Measurements from ENCODE around the gene SLC4A1. TPM values are rescaled to one million over a fixed set of nuclear protein-coding genes. Genes with fewer than 3 reads are reported as not detected.

The SLC4A1 gene
- total and polyA plus RNA-seq, 8 donors = 0.58 to 22.7 (median 10.4) TPM

DNA sequence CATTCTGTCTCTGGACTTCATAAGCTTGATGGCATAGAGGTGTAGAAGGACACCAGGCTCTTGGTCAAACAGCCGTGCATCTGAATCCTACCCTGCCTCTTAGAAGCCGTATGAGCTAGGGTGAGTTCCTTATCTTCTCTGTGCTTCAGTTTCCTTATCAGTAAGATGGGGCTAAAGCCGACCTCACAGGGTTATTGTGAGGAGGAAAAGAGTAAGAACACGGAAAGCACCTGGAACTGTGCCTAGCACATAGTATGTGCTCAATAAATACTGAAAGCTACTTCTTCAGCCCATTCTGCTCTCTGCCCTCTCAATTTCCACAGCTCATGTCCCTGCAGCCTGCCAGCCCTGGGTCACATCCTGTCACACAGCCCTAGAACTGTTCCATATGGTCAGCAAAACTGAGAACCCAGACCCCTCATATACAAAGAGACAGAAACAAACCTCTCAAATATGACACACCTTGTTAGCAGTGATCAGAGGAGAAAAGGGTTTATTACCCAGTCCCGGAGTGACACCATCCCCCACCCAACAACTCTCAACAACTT lies 31.4 kb downstream of the SLC4A1 start:
- no peak for DNase-seq
- intact Hi-C loops (cut with DNase I) = no loop called here
- Histone ChIP-seq H3K27ac (no peak overlapping the region), H3K9me3 (no peaks in the 10 kb centered on the region), H3K27me3 (no peaks in the 10 kb centered on the region), H3K4me1 (no peaks in the 10 kb centered on the region), H3K4me3 (no peak overlapping the region), H3K36me3 (no peaks in the 10 kb centered on the region)
- TF ChIP-seq CTCF (IDR thresholded peaks at IDR 0.05) = no peak
- no peak for ATAC-seq

DNA sequence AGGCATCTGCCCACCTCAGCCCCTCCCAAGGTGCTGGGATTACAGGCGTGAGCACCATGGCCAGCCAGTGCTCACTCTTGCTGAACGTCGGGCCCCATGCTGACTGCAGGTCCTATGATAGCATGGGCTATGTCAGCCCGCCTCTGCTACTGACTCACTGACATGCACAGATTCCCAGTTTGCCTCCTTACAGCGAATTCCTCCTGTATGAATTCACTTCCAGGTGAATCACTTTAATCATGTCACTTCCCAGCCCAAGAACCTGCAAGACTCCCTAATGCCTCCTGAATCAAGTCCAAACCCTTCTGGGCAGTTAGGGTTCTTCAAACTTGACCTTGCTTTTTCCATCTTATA lies 32.4 kb downstream of the SLC4A1 start:
- Histone ChIP-seq H3K4me3 (no peak overlapping the region), H3K36me3 (no peaks in the 10 kb centered on the region), H3K4me1 (no peaks in the 10 kb centered on the region), H3K27me3 (no peaks in the 10 kb centered on the region), H3K9me3 (no peaks in the 10 kb centered on the region), H3K27ac (no peak overlapping the region)
- DNase-seq (no peak), ATAC-seq (no peak)
- intact Hi-C loops (cut with DNase I) = no loop called here
- no peak for TF ChIP-seq CTCF (IDR thresholded peaks at IDR 0.05)

DNA sequence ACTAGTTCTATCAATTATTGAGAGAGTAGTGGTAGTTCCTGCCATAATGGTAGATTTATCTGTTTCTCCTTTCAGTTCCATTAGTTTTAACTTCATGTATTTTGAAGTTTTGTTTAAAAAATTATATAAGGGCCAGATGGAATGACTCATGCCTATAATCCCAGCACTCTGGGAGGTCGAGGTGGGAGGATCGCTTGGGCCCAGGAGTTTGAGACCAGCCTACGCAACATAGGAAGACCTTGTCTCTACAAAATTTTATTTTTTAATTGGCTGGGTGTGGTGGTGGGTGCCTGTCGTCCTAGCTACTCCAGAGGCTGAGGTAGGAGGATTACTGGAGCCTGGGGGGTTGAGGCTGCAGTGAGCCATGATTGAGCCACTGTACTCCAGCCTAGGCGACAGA lies 34.4 kb downstream of the SLC4A1 start:
- H3K4me3 ChIP-seq = no peak overlapping the region
- H3K27me3 ChIP-seq = no peaks in the 10 kb centered on the region
- TF ChIP-seq CTCF (IDR thresholded peaks at IDR 0.05) = no peak
- DNase-seq (no peak), ATAC-seq (no peak)
- H3K4me1 ChIP-seq = no peaks in the 10 kb centered on the region
- intact Hi-C loops (cut with DNase I) = no loop called here
- no peak overlapping the region for H3K27ac ChIP-seq
- no peaks in the 10 kb centered on the region for H3K9me3 ChIP-seq
- H3K36me3 ChIP-seq = no peaks in the 10 kb centered on the region

GRCh38 chr17:44232061-44232460 lies 35.9 kb downstream of the SLC4A1 start:
- intact Hi-C loops (cut with DNase I) = no loop called here
- no peak for DNase-seq
- Histone ChIP-seq H3K27ac (no peak overlapping the region), H3K9me3 (no peaks in the 10 kb centered on the region), H3K4me3 (no peak overlapping the region), H3K36me3 (no peaks in the 10 kb centered on the region), H3K4me1 (no peaks in the 10 kb centered on the region), H3K27me3 (no peaks in the 10 kb centered on the region)
- TF ChIP-seq CTCF (IDR thresholded peaks at IDR 0.05) = no peak
- no peak for ATAC-seq

GRCh38 chr17:44230140-44230539 lies 37.8 kb downstream of the SLC4A1 start:
- Histone ChIP-seq H3K4me1 (no peaks in the 10 kb centered on the region), H3K27ac (no peak overlapping the region), H3K4me3 (no peak overlapping the region), H3K36me3 (no peaks in the 10 kb centered on the region), H3K27me3 (no peaks in the 10 kb centered on the region), H3K9me3 (no peaks in the 10 kb centered on the region)
- TF ChIP-seq CTCF (IDR thresholded peaks at IDR 0.05) = no peak
- intact Hi-C loops (cut with DNase I) = no loop called here
- ATAC-seq = no peak
- no peak for DNase-seq
